DND-41 (cell line): ENCODE results near the gene NR1H3.

ENCODE experiments used
- ATAC-seq: fragments of 200-7000 bp; cut with Tn5 transposase; 3 replicates; pipeline ENCODE4 v1.9.1; 2021; ENCODE audit warnings: low read depth; ENCODE audit not compliant: insufficient read depth
- DNase-seq: peaks from one replicate; pipeline ENCODE4 v3.0.0-alpha.2; 2020
- H2AFZ ChIP-seq: 2 replicates; pipeline ENCODE4 v1.6.0; 2012; ENCODE audit warnings: low read depth, low read length
- H3K27ac ChIP-seq: 2 replicates; pipeline ENCODE4 v1.5.1; 2012; ENCODE audit warnings: low read length, inconsistent platforms
- H3K27me3 ChIP-seq: fragments of 200-600 bp; sonication (generic); 2 replicates; pipeline ENCODE4 v1.6.0; 2012; ENCODE audit warnings: low read length, mild to moderate bottlenecking, inconsistent platforms; ENCODE audit not compliant: insufficient read depth, poor library complexity
- H3K36me3 ChIP-seq: 2 replicates; pipeline ENCODE4 v1.5.1; 2012; ENCODE audit warnings: low read length, inconsistent platforms; ENCODE audit not compliant: insufficient read depth
- H3K4me1 ChIP-seq: 2 replicates; pipeline ENCODE4 v1.5.1; 2012; ENCODE audit warnings: mild to moderate bottlenecking, low read length; ENCODE audit not compliant: insufficient read depth
- H3K4me2 ChIP-seq: 2 replicates; pipeline ENCODE4 v1.6.0; 2012; ENCODE audit warnings: mild to moderate bottlenecking, moderate library complexity, low read length, inconsistent platforms; ENCODE audit not compliant: insufficient read depth
- H3K4me3 ChIP-seq, 2 experiments: fragments of 200-600 bp in 1 of 2; shearing (Covaris generic) in 1 of 2; 2 replicates each; pipeline ENCODE4 v1.5.1; 2012 to 2016; ENCODE audit warnings: inconsistent platforms in 2 of 2, low read length in 2 of 2, mild to moderate bottlenecking in 2 of 2, low read depth in 1 of 2, moderate library complexity in 1 of 2
- H3K79me2 ChIP-seq: 2 replicates; pipeline ENCODE4 v1.6.0; 2012; ENCODE audit warnings: low read length, inconsistent platforms; ENCODE audit not compliant: insufficient read depth
- H3K9ac ChIP-seq: 2 replicates; pipeline ENCODE4 v1.6.0; 2012; ENCODE audit warnings: low read depth, mild to moderate bottlenecking, inconsistent platforms, low read length, moderate library complexity
- H3K9me3 ChIP-seq: 2 replicates; pipeline ENCODE4 v1.5.1; 2012; ENCODE audit warnings: low read length, moderate library complexity, mild to moderate bottlenecking, inconsistent platforms; ENCODE audit not compliant: insufficient read depth, severe bottlenecking
- H4K20me1 ChIP-seq: 2 replicates; pipeline ENCODE4 v1.6.0; 2012; ENCODE audit warnings: low read length; ENCODE audit not compliant: insufficient read depth
- EZH2 ChIP-seq: IDR thresholded peaks from 3 replicates; pipeline ENCODE4 v1.6.1; 2012; ENCODE audit warnings: borderline replicate concordance, low read depth, mild to moderate bottlenecking, moderate library complexity, low read length, inconsistent platforms; ENCODE audit not compliant: severe bottlenecking
- TF ChIP-seq, protein P1 (sequence below): IDR thresholded peaks from 2 replicates; pipeline ENCODE4 v1.5.1; 2012; ENCODE audit warnings: borderline replicate concordance, low read length, moderate library complexity, mild to moderate bottlenecking; ENCODE audit not compliant: poor library complexity, severe bottlenecking; ENCODE audit errors: extremely low read depth

The NR1H3 gene

DNA sequence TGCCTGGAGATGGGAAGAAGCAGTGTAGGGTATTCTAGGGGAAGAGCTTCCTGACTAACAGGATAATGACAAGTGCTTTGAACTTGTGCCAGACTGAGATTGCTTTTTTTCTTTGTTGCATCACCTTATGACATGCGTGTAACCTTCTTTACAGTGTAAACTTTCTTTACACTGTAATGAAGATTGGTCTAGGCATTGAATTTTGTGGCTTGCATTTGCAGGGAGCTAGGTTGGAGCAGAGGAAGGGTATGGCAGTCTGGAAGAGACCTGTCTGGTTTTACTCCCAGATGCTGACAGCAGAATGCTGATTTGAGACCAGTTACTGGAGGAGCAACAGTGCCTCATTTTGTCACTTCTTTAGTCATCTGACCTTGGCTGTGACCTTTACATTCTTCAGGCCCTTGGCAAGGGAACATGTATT is 37.4 kb upstream of the NR1H3 start:
- no peak for DNase-seq
- no peak for ATAC-seq
- no peak overlapping the region for H3K4me2 ChIP-seq
- H3K36me3 ChIP-seq, result peaks cover 45% of the 10 kb centered on the region
- peaks cover 2% of the 10 kb centered on the region; the same call in 1 of the 2 replicates for H4K20me1 ChIP-seq
- TF ChIP-seq, protein P1, sequence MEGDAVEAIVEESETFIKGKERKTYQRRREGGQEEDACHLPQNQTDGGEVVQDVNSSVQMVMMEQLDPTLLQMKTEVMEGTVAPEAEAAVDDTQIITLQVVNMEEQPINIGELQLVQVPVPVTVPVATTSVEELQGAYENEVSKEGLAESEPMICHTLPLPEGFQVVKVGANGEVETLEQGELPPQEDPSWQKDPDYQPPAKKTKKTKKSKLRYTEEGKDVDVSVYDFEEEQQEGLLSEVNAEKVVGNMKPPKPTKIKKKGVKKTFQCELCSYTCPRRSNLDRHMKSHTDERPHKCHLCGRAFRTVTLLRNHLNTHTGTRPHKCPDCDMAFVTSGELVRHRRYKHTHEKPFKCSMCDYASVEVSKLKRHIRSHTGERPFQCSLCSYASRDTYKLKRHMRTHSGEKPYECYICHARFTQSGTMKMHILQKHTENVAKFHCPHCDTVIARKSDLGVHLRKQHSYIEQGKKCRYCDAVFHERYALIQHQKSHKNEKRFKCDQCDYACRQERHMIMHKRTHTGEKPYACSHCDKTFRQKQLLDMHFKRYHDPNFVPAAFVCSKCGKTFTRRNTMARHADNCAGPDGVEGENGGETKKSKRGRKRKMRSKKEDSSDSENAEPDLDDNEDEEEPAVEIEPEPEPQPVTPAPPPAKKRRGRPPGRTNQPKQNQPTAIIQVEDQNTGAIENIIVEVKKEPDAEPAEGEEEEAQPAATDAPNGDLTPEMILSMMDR, result no peak
- TF ChIP-seq EZH2, result no peak
- no peak overlapping the region for H3K27ac ChIP-seq
- no peak overlapping the region for H2AFZ ChIP-seq
- H3K9me3 ChIP-seq, result no peaks in the 10 kb centered on the region
- H3K4me1 ChIP-seq, result peaks cover 30% of the 10 kb centered on the region
- no peaks in the 10 kb centered on the region for H3K27me3 ChIP-seq
- no peak overlapping the region for H3K4me3 ChIP-seq
- no peak overlapping the region for H3K9ac ChIP-seq
- H3K79me2 ChIP-seq, result peaks cover 26% of the 10 kb centered on the region

DNA sequence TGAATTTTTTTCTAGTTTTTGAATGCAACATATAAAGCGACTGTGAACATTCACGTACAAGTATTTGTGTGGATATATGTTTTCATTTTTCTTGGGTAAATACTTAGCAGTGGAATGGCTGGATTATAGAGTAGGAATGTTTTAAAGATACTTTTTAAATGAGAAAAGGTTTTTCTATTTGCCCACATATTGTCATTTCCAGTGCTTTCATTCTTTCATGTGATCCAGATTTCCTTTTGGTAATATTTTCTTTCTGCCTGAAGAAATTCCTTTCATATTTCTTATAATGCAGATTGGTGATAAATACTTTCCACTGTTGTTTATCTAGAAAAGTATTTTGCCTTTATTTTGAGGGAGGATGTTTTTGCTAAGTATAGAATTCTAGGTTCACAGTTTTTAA is 35.1 kb upstream of the NR1H3 start:
- peaks cover 56% of the 10 kb centered on the region for H3K36me3 ChIP-seq
- TF ChIP-seq, protein P1, result no peak
- TF ChIP-seq EZH2, result no peak
- ATAC-seq, result no peak

DNA sequence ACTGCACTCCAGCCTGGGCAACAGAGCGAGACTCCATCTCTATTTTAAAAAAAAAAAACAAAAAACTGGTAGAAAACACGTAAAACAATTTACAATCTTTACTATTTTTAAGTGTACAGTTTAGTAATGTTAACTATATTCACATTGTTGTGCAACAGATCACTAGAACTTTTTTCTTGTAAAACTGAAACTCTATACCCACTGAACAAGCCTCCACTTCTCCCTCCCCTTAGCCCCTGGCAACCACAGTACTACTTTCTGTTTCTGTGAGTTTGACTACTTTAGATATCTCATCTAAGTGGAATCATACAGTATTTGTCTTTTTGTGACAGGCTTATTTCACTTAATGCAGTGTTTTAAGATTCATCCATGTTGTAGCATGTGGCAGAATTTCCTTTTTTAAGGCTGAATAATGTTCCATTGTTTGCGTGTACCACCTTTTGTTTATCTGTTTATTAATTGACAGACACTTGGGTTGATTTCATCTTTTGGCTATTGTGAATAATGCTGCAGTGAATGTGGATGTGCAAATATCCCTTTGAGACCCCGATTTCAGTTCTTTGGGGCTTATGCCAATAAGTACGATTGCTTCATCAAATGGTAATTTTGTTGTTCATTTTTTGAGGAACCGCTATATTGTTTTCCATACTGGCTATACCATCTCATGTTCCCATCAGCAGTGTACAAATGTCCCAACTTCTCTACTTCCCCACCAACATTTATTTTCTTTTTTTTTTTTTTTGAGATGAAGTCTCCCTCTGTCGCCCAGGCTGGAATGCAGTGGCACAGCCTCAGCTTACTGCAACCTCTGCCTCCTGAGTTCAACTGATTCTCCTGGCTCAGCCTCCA is 32.0 kb upstream of the NR1H3 start:
- Histone ChIP-seq H3K4me3 (no peak overlapping the region), H3K27me3 (no peaks in the 10 kb centered on the region), H3K4me2 (no peak overlapping the region), H3K27ac (no peak overlapping the region), H3K4me1 (no peaks in the 10 kb centered on the region), H3K79me2 (no peaks in the 10 kb centered on the region), H3K36me3 (peaks cover 58% of the 10 kb centered on the region), H3K9ac (no peak overlapping the region), H3K9me3 (no peaks in the 10 kb centered on the region), H2AFZ (no peak overlapping the region), H4K20me1 (no peaks in the 10 kb centered on the region)
- ATAC-seq, result no peak
- TF ChIP-seq, protein P1, result no peak
- TF ChIP-seq EZH2, result no peak
- DNase-seq, result no peak

More for the DNA sequence above, 35.1 kb upstream of the NR1H3 start:
- H3K79me2 ChIP-seq, result peaks cover 9% of the 10 kb centered on the region
- no peak overlapping the region for H2AFZ ChIP-seq
- H3K27me3 ChIP-seq, result no peaks in the 10 kb centered on the region
- H3K27ac ChIP-seq, result no peak overlapping the region
- H3K4me3 ChIP-seq, result no peak overlapping the region
- no peak for DNase-seq
- H3K4me2 ChIP-seq, result no peak overlapping the region
- no peak overlapping the region for H3K9ac ChIP-seq
- peaks cover 9% of the 10 kb centered on the region for H3K4me1 ChIP-seq
- peaks cover 2% of the 10 kb centered on the region; the same call in 1 of the 2 replicates for H4K20me1 ChIP-seq
- H3K9me3 ChIP-seq, result no peaks in the 10 kb centered on the region
